Measurements from ENCODE around the gene OBSL1.
A peak's percentile ranks its signal among the peaks of the same experiment; 100 is the strongest.

DNA sequence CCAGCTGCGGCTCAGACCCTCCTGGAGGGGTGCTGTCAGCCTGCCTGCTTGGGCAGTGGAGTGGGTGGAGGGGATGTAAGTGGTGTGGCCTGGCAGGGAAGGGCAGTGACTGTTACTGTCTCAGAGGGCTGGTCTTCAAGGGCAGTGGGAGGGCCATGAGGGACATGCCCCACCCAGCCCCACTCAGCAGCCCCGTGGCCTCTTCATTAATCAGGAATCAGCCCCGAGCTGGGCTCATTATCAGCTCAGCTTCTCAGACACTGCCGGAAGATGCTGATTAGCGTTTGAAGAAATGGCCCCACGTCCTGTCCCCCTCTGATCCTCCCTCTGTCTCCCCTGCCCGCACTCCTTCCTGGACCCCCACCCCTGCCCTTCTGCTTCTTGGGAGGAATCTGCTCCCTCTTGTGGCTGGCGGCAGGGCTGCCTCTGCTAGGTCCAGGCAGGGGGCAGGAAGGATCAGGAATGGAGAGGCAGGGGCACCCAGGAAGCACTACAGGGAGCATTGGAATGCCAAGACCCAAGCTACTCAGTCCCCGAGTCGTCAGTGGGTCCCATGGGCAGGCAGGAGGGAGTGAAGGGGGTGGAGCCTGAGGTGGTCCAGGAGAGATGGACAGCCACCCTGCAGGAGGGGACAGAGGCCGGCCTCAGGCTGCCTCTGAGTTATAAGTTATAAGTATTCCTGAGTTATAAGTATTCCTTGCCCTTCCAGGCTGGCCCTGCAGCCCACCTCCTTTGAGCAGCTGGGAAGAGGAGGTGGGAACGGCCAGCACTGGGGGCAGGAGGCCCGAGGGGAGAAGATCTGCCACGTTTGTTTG lies 50.1 kb downstream of the OBSL1 start:
- TF ChIP-seq, protein P1, sequence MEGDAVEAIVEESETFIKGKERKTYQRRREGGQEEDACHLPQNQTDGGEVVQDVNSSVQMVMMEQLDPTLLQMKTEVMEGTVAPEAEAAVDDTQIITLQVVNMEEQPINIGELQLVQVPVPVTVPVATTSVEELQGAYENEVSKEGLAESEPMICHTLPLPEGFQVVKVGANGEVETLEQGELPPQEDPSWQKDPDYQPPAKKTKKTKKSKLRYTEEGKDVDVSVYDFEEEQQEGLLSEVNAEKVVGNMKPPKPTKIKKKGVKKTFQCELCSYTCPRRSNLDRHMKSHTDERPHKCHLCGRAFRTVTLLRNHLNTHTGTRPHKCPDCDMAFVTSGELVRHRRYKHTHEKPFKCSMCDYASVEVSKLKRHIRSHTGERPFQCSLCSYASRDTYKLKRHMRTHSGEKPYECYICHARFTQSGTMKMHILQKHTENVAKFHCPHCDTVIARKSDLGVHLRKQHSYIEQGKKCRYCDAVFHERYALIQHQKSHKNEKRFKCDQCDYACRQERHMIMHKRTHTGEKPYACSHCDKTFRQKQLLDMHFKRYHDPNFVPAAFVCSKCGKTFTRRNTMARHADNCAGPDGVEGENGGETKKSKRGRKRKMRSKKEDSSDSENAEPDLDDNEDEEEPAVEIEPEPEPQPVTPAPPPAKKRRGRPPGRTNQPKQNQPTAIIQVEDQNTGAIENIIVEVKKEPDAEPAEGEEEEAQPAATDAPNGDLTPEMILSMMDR (IDR thresholded peaks at IDR 0.05), result peak; percentile 80
- no peak for TF ChIP-seq ZFX (IDR thresholded peaks at IDR 0.05; ENCODE audit: borderline replicate concordance)
